AG20443 (cell line): ENCODE measurements around the gene PTPRN2.
"Not testable (repeated sequence)": the region's sequence is repeated elsewhere in the genome, so short reads cannot be mapped to it uniquely, and the experiment has no call there.

Source experiments
- DNase-seq: peaks from one replicate; pipeline ENCODE4 v3.0.0; 2012; ENCODE audit warnings: low spot score, mixed read lengths

PTPRN2 gene

DNA sequence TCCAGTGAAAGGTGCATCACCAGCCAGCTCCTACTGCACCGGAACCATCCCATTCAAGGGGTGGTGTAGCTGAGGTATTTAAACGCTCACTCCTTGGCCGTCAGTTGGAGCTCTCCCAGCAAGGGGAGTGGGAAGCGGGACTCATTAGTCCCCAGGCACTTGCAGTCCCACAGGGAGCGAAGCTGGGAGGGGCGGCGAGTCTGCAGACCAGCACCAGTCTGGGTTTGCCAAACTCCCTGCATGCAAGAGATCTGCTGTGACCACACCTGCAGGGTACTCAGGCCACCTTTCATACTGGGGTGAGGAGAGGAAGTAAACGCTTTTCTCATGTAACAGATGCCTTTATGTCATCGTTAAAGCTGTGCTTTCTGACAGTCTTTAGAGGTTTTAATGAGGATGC, 187.9 kb downstream of the PTPRN2 start:
- no peak for DNase-seq

DNA sequence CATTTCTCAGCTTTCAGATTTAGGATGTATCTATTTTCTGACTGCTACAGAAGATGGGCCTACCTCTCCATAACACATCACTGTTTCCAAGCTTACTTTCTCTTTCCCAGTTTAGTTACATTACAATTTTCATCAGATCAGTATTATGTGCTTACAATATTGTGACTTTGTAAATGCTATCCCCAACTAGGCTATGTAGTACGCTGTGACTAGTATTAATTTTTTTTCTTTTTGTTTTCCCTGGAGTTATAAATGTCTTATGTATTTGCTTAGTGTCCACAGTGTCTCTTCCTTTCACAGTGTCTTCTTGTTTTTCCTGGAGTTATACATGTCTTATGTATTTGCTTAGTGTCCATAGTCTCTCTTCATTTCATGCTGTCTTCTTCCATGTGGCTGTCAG, 188.9 kb downstream of the PTPRN2 start:
- no peak for DNase-seq

DNA sequence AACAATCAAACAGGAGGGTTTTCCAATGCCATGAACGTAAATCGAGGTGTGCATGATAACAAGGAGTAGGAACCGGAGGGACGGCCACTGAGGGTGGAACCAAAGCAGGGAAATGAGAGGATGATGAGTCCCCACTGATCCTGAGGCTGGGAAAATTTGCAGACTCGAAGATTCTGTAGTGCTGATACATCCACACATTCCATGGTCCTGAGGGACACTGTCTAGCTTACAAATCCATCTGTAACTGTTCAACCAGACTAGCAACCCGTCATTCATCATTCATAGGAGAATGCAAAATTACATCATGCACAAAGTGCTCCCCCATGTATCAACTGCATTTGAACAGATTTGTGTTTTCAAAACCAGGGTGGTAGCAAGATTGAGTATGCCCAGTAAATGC, 189.7 kb downstream of the PTPRN2 start:
- no peak for DNase-seq

DNA sequence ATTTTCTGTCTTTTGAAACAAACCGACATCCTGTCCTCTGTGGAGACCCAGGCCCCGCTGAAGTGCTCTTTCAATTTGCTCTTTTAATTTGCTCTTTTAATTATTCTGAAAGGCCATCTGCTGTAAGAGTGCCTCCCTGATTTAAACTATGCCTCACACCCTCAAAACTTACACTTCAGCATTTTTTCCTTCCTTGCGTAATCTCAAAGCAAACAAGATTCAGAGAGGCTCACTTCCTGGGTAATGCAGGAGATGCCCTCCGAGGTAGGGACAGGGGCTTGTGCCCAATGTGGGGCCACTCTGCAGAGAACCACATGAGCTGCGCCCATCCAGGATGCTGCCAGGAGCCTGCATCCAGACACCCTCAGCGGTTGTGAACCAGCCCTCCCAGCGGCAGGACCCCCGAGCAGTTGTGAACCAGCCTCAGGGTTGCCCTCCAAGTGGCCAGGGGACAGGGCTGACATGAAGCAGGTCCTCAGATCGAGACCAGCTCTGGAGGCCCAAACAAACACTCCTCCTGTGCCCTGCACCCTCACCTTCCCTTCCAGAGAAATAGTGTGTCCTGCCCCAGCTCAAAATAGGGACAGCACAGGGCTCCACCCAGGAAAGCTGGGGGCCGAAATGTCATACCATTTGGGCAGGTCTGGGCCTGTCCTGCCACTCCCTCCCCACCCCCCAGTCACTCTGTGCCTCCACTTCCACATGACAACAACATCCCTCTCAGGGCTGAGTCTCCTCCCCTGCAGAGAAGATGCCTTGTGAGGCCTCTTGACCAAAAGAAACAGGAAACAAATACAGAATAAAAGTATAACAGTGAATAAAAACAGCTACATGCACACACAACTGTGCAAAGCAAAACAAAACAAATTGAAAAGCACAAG, 190.4 kb downstream of the PTPRN2 start:
- DNase-seq, result no peak

DNA sequence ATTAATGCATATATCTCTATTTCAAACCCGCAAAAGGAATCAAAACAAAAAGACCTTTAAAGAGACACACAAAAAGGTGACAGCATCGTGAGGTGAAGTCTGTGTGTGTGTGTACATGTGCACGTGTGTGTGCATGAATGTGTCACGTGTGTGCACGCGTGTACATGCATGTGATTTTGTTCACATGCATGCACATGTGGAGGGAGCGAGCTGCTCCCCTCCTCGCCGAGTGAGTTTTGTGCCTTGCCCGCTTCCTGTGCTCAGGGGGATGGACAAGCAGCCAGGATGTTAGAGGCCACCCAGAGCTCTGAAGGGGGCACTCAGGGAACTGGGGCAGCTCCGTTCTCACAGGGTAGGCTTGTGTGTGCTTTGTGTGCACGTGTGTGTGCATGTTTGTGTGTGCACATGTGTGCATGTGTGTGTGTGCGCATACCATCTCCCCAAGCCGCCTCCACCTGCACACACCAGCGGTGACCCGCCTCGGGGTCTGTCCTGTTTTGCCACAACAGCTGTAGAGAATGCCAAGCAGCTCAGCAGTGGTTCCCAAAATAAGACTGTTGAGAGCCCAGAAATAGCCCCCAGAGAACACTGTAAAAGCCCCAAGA, 191.2 kb downstream of the PTPRN2 start:
- no peak for DNase-seq

- no peak for DNase-seq
These were observed 191.8 kb downstream of the PTPRN2 start for GRCh38 chr7:158395780-158396278.

DNA sequence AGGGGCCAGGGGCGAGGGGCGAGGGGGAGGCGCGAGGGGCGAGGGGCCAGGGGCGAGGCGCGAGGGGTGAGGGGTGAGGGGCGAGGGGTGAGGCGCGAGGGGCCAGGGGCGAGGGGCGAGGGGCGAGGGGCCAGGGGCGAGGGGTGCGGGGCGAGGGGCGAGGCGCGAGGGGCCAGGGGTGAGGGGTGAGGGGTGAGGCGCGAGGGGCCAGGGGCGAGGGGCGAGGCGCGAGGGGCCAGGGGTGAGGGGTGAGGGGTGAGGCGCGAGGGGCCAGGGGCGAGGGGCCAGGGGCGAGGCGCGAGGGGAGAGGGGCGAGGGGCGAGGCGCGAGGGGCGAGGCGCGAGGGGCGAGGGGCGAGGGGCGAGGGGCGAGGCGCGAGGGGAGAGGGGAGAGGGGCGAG, 192.3 kb downstream of the PTPRN2 start:
- no peak for DNase-seq

GRCh38 chr7:158394936-158395335, 192.7 kb downstream of the PTPRN2 start:
- DNase-seq, result no peak

GRCh38 chr7:158393926-158394625, 193.5 kb downstream of the PTPRN2 start:
- DNase-seq, result no peak

DNA sequence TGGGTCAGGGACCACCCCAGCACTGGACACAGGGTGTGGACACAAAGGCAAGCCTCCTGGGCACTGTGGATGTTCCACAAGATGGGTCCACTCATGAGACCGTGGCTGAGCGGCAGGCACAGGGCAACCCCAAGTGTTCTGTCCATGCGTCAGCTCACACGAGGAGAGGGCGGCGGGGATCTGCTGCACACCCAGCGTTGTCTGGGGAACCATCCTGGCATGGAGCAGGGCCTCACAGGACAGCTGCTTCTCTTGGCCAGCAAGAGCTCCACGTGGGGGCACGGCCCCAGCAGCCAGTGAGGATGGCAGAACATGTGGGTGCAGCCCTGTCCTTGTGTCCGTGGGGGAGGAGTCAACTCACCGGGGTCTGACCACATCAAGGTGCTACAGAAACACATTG, 195.4 kb downstream of the PTPRN2 start:
- no peak for DNase-seq

DNA sequence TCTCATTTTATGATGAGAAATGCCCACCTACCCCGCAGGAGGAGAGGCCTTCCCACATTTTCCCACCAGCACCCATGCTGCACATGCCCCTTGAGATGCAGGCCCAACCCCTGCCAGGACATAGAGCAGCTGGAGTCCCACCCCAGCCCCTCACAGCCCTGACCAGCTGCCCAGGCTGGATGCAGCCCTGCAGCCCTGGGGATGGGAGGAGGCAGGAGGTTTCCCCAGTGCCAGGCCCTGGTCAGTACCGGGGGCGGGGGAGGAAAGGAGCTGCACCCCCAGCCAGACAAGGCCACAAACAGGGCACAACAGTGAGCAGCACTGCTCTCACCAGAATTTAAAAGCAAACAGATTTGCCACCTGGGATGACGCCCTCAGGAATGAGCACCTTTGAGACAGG, 196.1 kb downstream of the PTPRN2 start:
- DNase-seq, result no peak

DNA sequence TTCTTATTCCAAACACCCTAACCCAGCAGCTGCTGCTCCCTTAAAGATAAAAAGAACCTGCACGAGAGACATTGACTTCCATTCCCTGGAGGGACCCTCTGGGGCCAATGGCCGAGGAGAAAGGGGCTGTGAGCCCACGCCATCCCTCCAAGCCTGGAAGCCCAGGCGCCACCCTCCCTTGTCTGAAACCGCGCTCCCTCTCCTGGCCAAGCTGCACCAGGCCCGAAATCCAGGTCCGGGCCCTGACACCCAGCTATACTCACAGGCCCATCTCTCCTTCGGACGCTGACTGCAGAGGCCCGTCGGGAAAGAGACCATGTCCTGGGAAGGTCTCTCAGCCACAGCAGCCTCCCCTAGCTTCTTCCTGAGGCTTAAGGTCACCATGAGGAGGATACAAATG, 196.5 kb downstream of the PTPRN2 start:
- DNase-seq, result no peak

DNA sequence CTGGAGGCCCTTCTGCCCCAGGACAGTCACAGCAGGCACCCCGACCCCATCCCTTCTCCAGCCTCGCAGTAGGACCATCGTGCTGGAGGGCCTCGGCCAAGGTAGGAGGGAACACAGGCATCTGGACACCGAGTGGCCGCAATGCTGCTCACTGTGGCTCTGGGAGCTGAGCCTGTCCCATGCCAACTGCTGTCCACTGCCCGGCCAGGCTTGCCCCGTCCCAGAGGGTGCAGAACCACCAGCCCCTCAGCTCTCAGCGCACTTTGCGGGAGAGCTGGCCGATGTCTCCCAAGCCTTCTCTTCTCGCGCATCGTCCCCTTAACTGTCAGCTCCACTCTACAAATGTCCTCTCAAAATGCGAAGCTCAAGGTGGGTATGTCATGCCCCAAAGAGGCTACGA, 197.2 kb downstream of the PTPRN2 start:
- DNase-seq, result no peak

DNA sequence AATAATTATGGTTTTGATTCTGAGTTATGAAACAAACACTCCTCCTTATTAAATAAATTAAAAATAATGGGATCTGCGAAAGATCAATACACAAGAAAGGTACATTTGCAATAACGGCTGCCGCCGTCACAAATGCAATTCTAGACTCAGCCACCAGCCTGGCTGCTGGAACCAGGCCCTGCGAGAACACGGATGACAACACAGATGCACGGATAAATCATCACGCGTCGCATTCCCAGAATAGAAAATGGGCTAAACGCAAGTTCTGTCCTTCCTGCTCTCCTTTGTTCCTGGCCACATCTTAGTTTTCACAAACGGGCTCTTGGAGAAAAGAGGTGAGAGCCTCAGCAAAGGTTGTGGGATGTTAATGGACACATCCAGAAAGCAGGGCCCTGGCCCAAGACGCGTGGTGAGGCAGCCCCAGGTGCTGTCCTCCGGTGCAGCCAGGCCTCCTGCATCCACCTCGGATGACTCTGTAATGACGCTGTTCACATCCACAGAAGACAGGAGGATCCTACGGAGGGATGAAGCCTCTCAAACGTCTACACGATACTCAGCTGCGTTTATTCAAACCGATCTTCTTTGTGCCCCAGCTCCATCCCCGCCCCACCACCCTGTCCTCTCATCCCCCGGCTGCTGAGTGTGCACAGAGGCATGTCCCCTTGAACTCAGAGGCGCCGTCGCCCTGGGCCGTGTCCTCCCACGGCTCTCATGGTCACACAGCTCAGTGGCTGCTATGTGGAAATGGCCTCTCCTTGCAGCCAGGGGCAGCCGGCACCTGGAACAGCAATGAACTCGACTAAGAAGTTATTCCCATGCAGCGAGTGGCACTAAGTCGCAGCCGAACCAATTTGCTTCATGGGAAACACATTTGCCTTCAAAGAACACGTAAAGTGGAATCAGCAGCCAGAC, 197.9 kb downstream of the PTPRN2 start:
- no peak for DNase-seq

DNA sequence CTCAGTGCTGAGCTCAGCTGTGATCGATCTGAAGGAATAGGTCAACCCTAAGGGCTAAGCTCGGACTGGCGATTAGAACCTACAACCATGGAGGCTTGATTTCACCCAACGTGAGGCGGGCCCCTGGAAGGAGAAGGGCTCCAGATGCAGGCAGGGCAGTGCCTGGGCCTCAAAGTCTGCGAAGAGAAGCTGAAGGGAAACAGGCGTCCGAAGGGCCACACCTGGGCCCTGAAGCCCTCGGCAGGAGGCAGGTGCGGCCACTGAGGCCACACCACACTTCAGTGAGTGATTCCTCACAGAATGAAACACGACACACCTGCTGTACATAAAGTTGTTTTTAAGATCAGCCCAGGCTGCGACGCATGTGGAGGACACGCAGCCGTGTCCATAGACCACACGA, 198.7 kb downstream of the PTPRN2 start:
- no peak for DNase-seq

DNA sequence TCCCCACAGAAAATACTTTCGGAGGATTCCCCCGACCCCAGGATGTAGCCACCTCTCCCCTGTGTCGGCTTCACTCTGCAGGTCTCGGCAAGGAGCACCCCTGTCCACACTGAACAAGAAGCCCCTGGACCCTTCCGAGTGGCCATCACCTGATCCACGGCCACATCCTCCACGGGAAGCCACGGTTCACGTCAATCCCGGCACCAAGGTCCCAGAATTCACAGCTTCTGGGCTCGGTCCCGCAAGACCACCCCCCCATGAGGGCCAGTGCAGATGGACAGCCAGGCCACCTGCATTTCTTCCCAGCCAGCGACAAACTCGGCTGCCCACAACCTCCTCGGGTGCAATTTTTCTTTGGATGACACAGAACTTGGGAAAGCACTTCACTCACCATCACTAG, 199.6 kb downstream of the PTPRN2 start:
- DNase-seq, result no peak

DNA sequence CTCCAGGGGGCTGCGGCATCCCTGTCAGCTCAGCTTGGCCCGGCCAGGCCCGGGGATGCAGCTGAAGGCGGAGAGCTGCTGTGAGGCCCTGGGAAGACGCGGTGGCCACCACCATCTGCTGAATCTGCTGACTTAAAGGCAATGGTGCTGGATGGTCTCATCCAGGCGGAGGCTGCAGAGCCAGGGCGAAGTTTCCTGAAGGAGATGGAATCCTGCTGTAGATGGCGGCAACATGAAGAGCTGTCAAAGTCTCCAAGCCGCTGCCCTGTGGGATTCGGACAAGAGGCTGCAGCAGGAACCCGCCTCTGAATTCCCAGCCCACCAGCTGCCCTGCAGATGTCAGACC, 200.1 kb downstream of the PTPRN2 start:
- no peak for DNase-seq

DNA sequence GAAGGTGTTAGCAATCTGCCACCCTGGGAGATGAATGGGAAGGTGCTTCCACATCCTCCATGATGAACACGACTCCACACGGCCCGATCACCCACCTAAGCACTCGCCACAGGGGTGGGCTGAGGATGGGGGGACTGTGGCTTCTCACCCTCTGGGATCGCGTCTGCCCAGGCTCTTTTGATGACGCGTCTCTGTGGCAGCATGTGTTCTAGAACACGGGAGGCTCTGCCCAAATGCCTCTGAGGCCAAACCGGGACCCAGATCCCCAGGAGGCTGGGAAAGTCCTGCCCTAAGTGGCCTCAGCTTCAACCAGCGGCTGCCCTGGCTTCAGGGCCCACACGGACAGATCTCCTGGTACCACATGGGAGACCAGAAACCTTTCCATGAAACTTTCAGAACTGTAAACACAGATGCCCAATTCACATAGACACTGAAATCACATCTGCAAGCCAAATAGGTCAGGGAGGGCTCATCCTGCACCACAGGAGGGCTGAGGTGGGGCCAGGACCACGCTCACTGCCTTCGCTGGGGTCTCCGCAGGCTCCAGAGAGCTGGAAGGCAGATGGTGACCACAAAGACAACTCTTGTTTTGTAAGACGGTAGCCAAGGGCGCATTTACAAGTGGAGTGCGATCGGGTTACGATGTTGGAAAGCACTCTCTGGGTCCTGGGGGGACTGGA, 200.6 kb downstream of the PTPRN2 start:
- no peak for DNase-seq

DNA sequence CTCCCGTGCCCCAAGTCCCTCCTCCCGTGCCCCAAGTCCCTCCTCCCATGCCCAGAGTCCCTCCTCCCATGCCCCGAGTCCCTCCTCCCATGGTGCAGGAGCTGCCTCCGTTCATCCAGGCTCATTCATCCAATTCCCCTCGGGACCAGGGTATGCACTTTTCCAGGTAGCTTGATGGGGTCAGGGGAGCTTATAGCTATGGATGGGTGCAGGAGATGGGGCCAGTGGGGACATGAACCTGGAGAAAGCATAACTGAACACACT, 201.3 kb downstream of the PTPRN2 start:
- DNase-seq, result no peak

DNA sequence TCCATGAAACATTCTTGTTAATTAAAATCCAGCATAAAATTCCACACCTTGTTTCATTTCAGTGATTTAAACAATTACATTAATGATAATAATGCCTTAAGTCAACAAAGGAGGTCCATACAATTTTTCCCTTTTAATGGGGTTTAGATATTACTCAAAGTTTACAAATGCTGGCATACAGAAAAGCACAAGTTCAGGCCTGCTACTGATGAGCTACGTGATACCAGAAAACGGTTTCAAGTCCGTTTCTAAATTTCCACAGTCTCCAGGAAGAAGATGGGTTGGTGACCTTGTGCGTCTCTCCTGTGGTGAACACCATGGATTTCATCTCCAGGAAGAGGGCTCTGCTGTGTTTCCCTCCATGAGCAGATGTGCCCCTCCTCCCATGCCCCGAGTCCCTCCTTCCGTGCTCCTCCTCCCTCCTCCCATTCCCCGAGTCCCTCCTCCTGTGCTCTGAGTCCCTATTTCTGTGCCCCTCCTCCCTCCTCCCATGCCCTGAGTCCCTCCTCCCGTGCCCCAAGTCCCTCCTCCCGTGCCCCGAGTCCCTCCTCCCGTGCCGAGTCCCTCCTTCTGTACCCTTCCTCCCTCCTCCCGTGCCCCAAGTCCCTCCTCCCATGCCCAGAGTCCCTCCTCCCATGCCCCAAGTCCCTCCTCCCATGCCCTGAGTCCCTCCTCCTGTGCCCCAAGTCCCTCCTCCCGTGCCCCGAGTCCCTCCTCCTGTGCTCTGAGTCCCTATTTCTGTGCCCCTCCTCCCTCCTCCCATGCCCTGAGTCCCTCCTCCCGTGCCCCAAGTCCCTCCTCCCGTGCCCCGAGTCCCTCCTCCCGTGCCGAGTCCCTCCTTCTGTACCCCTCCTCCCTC, 201.9 kb downstream of the PTPRN2 start:
- not testable (repeated sequence) for DNase-seq

DNA sequence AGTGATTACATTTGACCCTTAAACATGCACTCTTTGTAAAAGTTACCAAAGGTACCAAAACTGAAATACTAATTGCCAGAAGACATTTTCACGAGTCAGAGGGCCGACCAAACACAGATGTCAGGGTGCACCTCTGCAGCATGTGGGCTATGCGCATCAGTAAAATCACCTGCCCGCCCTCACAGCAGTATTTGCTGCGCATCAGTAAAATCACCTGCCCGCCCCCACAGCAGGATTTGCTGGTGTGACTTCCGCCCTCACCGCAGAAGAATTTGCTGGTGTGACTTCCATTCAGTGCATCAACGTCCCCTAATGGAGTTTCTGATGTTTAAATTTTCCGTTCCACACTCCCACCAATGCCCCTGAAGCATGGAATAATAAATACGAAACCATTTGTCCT, 202.9 kb downstream of the PTPRN2 start:
- no peak for DNase-seq
